ENCODE data around the gene EED. TPM values are rescaled to one million over a fixed set of nuclear protein-coding genes. Genes with fewer than 3 reads are reported as not detected.

Gene EED
- total RNA-seq, 1 donor from 2014 or later = 29.7 TPM

- DNase-seq (ENCODE audit: extremely low spot score in 2 of 2) = no peak
- intact Hi-C loops (cut with DNase I) = no loop called here
Measured at GRCh38 chr11:86209806-86210657, 34.5 kb upstream of the EED start.

DNA sequence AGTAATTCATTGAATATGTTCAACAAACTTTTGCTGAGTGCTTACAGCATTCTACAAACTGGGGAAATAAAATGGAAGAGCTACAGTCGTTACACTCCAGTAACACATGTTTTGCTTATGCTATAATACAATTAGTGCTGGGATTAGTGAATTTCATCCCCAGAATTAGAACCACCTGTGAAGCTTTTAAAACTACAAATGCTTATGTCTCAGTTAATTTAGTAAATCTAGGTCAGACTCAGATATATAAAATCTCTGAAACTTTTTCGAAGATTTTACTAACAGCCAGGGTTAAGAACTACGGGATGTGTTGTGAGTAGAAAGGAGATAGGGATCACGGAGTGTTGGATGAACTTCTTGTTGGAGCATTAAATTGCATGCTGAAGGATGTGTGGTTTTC lies 33.7 kb upstream of the EED start:
- H3K27me3 ChIP-seq = no peaks in the 10 kb centered on the region
- intact Hi-C loops (cut with DNase I) = no loop called here
- no peak for DNase-seq (ENCODE audit: extremely low spot score in 2 of 2)
- H3K9me3 ChIP-seq = no peaks in the 10 kb centered on the region
- TF ChIP-seq POLR2A (IDR thresholded peaks at IDR 0.05) (no peak), POLR2AphosphoS5 (IDR thresholded peaks at IDR 0.05; ENCODE audit: insufficient read depth in 1 of 2, low read depth in 1 of 2) (no peak)
- TF ChIP-seq, protein P1, sequence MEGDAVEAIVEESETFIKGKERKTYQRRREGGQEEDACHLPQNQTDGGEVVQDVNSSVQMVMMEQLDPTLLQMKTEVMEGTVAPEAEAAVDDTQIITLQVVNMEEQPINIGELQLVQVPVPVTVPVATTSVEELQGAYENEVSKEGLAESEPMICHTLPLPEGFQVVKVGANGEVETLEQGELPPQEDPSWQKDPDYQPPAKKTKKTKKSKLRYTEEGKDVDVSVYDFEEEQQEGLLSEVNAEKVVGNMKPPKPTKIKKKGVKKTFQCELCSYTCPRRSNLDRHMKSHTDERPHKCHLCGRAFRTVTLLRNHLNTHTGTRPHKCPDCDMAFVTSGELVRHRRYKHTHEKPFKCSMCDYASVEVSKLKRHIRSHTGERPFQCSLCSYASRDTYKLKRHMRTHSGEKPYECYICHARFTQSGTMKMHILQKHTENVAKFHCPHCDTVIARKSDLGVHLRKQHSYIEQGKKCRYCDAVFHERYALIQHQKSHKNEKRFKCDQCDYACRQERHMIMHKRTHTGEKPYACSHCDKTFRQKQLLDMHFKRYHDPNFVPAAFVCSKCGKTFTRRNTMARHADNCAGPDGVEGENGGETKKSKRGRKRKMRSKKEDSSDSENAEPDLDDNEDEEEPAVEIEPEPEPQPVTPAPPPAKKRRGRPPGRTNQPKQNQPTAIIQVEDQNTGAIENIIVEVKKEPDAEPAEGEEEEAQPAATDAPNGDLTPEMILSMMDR (IDR thresholded peaks at IDR 0.05) = no peak
- H3K36me3 ChIP-seq = no peaks in the 10 kb centered on the region
- no peak overlapping the region for H3K4me3 ChIP-seq
- H3K4me1 ChIP-seq = peaks cover 4% of the 10 kb centered on the region
- H3K27ac ChIP-seq = no peak overlapping the region

More at GRCh38 chr11:86209806-86210657, 34.5 kb upstream of the EED start:
- Histone ChIP-seq H3K27me3 (no peaks in the 10 kb centered on the region), H3K27ac (no peak overlapping the region), H3K4me3 (no peak overlapping the region), H3K36me3 (no peaks in the 10 kb centered on the region), H3K4me1 (peaks cover 4% of the 10 kb centered on the region), H3K9me3 (no peaks in the 10 kb centered on the region)
- TF ChIP-seq POLR2A (IDR thresholded peaks at IDR 0.05) = no peak
- no peak for TF ChIP-seq POLR2AphosphoS5 (IDR thresholded peaks at IDR 0.05; ENCODE audit: insufficient read depth in 1 of 2, low read depth in 1 of 2)
- TF ChIP-seq, protein P1 (IDR thresholded peaks at IDR 0.05) = no peak

GRCh38 chr11:86211619-86212018 lies 32.9 kb upstream of the EED start:
- Histone ChIP-seq H3K9me3 (no peaks in the 10 kb centered on the region), H3K27me3 (no peaks in the 10 kb centered on the region), H3K36me3 (no peaks in the 10 kb centered on the region), H3K4me1 (peaks cover 4% of the 10 kb centered on the region), H3K4me3 (no peak overlapping the region), H3K27ac (no peak overlapping the region)
- no peak for DNase-seq (ENCODE audit: extremely low spot score in 2 of 2)
- TF ChIP-seq POLR2AphosphoS5 (IDR thresholded peaks at IDR 0.05; ENCODE audit: insufficient read depth in 1 of 2, low read depth in 1 of 2) (no peak), POLR2A (IDR thresholded peaks at IDR 0.05) (no peak)
- TF ChIP-seq, protein P1 (IDR thresholded peaks at IDR 0.05) = no peak
- intact Hi-C loops (cut with DNase I) = no loop called here

GRCh38 chr11:86212019-86212611 lies 32.4 kb upstream of the EED start:
- Histone ChIP-seq H3K4me3 (no peak overlapping the region), H3K27ac (no peak overlapping the region), H3K27me3 (no peaks in the 10 kb centered on the region), H3K4me1 (peaks cover 4% of the 10 kb centered on the region), H3K36me3 (no peaks in the 10 kb centered on the region), H3K9me3 (no peaks in the 10 kb centered on the region)
- intact Hi-C loops (cut with DNase I) = no loop called here
- no peak for DNase-seq (ENCODE audit: extremely low spot score in 2 of 2)
- no peak for TF ChIP-seq POLR2A (IDR thresholded peaks at IDR 0.05)
- TF ChIP-seq, protein P1 (IDR thresholded peaks at IDR 0.05) = no peak
- no peak for TF ChIP-seq POLR2AphosphoS5 (IDR thresholded peaks at IDR 0.05; ENCODE audit: insufficient read depth in 1 of 2, low read depth in 1 of 2)

- TF ChIP-seq POLR2AphosphoS5 (IDR thresholded peaks at IDR 0.05; ENCODE audit: insufficient read depth in 1 of 2, low read depth in 1 of 2) = no peak
- TF ChIP-seq, protein P1 (IDR thresholded peaks at IDR 0.05) = no peak
- TF ChIP-seq POLR2A (IDR thresholded peaks at IDR 0.05) = no peak
- intact Hi-C loops (cut with DNase I) = no loop called here
- Histone ChIP-seq H3K27ac (no peak overlapping the region), H3K4me1 (peaks cover 11% of the 10 kb centered on the region), H3K4me3 (no peak overlapping the region), H3K27me3 (no peaks in the 10 kb centered on the region), H3K9me3 (no peaks in the 10 kb centered on the region), H3K36me3 (no peaks in the 10 kb centered on the region)
- DNase-seq (ENCODE audit: extremely low spot score in 2 of 2) = no peak
Measured at GRCh38 chr11:86214710-86215109, 29.8 kb upstream of the EED start.

All from vagina (tissue), 2 donors.